ENCODE measurements around the gene WDR20.

DNA sequence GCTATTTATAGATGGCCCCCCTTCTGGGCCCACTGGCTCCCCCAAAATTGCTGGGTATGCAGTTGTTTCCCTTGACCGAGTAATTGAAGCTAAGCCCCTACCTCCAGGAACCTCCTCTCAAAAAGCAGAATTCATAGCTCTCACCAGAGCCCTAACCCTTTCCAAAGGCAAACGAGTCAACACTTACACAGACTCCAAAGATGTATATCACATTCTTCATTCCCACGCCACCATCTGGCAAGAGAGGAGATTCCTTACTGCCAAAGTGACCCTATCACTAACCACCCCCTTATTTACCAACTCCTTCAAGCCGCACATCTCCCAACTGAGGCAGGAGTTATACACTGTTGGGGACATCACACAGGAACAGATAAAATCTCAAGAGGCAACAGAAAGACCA is 98.4 kb downstream of the WDR20 start:
- TF ChIP-seq, protein P1, sequence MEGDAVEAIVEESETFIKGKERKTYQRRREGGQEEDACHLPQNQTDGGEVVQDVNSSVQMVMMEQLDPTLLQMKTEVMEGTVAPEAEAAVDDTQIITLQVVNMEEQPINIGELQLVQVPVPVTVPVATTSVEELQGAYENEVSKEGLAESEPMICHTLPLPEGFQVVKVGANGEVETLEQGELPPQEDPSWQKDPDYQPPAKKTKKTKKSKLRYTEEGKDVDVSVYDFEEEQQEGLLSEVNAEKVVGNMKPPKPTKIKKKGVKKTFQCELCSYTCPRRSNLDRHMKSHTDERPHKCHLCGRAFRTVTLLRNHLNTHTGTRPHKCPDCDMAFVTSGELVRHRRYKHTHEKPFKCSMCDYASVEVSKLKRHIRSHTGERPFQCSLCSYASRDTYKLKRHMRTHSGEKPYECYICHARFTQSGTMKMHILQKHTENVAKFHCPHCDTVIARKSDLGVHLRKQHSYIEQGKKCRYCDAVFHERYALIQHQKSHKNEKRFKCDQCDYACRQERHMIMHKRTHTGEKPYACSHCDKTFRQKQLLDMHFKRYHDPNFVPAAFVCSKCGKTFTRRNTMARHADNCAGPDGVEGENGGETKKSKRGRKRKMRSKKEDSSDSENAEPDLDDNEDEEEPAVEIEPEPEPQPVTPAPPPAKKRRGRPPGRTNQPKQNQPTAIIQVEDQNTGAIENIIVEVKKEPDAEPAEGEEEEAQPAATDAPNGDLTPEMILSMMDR (IDR thresholded peaks at IDR 0.05), result no peak
- TF ChIP-seq POLR2A (IDR thresholded peaks at IDR 0.05), result no peak
